Endothelial cell (in vitro differentiated cells): ENCODE data around the gene FOSB. TPM values are rescaled to one million over a fixed set of nuclear protein-coding genes. Genes with fewer than 3 reads are reported as not detected.

Experiments
- DNase-seq: peaks from one replicate; pipeline ENCODE4 v3.0.0; 2021; ENCODE audit warnings: low spot score
- H3K27ac Mint-ChIP-seq: one replicate; pipeline ENCODE4 v1.8.0; 2021; ENCODE audit warnings: mixed read lengths, inconsistent platforms; ENCODE audit not compliant: unreplicated experiment
- H3K27me3 Mint-ChIP-seq: one replicate; pipeline ENCODE4 v1.8.0; 2021; ENCODE audit warnings: mild to moderate bottlenecking, moderate library complexity, mixed read lengths, inconsistent platforms; ENCODE audit not compliant: unreplicated experiment
- H3K36me3 Mint-ChIP-seq: one replicate; pipeline ENCODE4 v1.8.0; 2021; ENCODE audit warnings: mild to moderate bottlenecking, low read depth, mixed read lengths, inconsistent platforms; ENCODE audit not compliant: unreplicated experiment
- H3K4me1 Mint-ChIP-seq: one replicate; pipeline ENCODE4 v1.8.0; 2021; ENCODE audit warnings: mild to moderate bottlenecking, mixed read lengths, inconsistent platforms; ENCODE audit not compliant: unreplicated experiment
- H3K4me3 Mint-ChIP-seq: one replicate; pipeline ENCODE4 v1.8.0; 2021; ENCODE audit warnings: mild to moderate bottlenecking, mixed read lengths, inconsistent platforms; ENCODE audit not compliant: unreplicated experiment
- H3K9me3 Mint-ChIP-seq: one replicate; pipeline ENCODE4 v1.8.0; 2021; ENCODE audit warnings: mixed read lengths, inconsistent platforms; ENCODE audit not compliant: unreplicated experiment
- total RNA-seq: library from RNA; stranded (reverse); fragmentation: NEBNext Ultra II Directional; extraction: Animal tissue kit (Norgen Biotek cat#: 25700); gene quantifications from one replicate; pipeline ENCODE4 v1.2.1, GENCODE V29; 2021; ENCODE audit not compliant: unreplicated experiment
- TF ChIP-seq, protein P1 (sequence below): fragments of 200-600 bp; sonication (generic); IDR thresholded peaks from one replicate; pipeline ENCODE4 v1.5.0; 2021; ENCODE audit warnings: antibody characterized with exemption; ENCODE audit not compliant: unreplicated experiment

The FOSB gene
- total RNA-seq, 1 donor from 2014 or later: 64.2 TPM

DNA sequence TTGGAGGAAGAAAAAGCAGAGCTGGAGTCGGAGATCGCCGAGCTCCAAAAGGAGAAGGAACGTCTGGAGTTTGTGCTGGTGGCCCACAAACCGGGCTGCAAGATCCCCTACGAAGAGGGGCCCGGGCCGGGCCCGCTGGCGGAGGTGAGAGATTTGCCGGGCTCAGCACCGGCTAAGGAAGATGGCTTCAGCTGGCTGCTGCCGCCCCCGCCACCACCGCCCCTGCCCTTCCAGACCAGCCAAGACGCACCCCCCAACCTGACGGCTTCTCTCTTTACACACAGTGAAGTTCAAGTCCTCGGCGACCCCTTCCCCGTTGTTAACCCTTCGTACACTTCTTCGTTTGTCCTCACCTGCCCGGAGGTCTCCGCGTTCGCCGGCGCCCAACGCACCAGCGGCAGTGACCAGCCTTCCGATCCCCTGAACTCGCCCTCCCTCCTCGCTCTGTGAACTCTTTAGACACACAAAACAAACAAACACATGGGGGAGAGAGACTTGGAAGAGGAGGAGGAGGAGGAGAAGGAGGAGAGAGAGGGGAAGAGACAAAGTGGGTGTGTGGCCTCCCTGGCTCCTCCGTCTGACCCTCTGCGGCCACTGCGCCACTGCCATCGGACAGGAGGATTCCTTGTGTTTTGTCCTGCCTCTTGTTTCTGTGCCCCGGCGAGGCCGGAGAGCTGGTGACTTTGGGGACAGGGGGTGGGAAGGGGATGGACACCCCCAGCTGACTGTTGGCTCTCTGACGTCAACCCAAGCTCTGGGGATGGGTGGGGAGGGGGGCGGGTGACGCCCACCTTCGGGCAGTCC is 5.0 kb downstream of the FOSB start:
- peaks cover 72% of the 10 kb centered on the region for H3K27me3 Mint-ChIP-seq
- TF ChIP-seq, protein P1, sequence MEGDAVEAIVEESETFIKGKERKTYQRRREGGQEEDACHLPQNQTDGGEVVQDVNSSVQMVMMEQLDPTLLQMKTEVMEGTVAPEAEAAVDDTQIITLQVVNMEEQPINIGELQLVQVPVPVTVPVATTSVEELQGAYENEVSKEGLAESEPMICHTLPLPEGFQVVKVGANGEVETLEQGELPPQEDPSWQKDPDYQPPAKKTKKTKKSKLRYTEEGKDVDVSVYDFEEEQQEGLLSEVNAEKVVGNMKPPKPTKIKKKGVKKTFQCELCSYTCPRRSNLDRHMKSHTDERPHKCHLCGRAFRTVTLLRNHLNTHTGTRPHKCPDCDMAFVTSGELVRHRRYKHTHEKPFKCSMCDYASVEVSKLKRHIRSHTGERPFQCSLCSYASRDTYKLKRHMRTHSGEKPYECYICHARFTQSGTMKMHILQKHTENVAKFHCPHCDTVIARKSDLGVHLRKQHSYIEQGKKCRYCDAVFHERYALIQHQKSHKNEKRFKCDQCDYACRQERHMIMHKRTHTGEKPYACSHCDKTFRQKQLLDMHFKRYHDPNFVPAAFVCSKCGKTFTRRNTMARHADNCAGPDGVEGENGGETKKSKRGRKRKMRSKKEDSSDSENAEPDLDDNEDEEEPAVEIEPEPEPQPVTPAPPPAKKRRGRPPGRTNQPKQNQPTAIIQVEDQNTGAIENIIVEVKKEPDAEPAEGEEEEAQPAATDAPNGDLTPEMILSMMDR: no peak
- H3K4me1 Mint-ChIP-seq: peaks cover 36% of the 10 kb centered on the region
- no peaks in the 10 kb centered on the region for H3K9me3 Mint-ChIP-seq
- peak overlapping the region; percentile 78 for H3K4me3 Mint-ChIP-seq
- peaks cover 25% of the 10 kb centered on the region for H3K36me3 Mint-ChIP-seq
- DNase-seq: no peak
- peak overlapping the region; percentile 91 for H3K27ac Mint-ChIP-seq

DNA sequence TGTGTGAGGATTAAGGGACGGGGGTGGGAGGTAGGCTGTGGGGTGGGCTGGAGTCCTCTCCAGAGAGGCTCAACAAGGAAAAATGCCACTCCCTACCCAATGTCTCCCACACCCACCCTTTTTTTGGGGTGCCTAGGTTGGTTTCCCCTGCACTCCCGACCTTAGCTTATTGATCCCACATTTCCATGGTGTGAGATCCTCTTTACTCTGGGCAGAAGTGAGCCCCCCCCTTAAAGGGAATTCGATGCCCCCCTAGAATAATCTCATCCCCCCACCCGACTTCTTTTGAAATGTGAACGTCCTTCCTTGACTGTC is 5.5 kb downstream of the FOSB start:
- Mint-ChIP-seq H3K27ac (peak overlapping the region; percentile 67), H3K4me1 (peaks cover 41% of the 10 kb centered on the region), H3K27me3 (peaks cover 66% of the 10 kb centered on the region), H3K36me3 (peaks cover 21% of the 10 kb centered on the region), H3K4me3 (peak overlapping the region; percentile 48), H3K9me3 (no peaks in the 10 kb centered on the region)
- no peak for DNase-seq
- TF ChIP-seq, protein P1: no peak

DNA sequence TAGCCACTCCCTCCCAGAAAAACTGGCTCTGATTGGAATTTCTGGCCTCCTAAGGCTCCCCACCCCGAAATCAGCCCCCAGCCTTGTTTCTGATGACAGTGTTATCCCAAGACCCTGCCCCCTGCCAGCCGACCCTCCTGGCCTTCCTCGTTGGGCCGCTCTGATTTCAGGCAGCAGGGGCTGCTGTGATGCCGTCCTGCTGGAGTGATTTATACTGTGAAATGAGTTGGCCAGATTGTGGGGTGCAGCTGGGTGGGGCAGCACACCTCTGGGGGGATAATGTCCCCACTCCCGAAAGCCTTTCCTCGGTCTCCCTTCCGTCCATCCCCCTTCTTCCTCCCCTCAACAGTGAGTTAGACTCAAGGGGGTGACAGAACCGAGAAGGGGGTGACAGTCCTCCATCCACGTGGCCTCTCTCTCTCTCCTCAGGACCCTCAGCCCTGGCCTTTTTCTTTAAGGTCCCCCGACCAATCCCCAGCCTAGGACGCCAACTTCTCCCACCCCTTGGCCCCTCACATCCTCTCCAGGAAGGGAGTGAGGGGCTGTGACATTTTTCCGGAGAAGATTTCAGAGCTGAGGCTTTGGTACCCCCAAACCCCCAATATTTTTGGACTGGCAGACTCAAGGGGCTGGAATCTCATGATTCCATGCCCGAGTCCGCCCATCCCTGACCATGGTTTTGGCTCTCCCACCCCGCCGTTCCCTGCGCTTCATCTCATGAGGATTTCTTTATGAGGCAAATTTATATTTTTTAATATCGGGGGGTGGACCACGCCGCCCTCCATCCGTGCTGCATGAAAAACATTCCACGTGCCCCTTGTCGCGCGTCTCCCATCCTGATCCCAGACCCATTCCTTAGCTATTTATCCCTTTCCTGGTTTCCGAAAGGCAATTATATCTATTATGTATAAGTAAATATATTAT is 6.1 kb downstream of the FOSB start:
- Mint-ChIP-seq H3K27ac (peak overlapping the region; percentile 67), H3K27me3 (peaks cover 62% of the 10 kb centered on the region), H3K36me3 (peaks cover 17% of the 10 kb centered on the region), H3K9me3 (no peaks in the 10 kb centered on the region), H3K4me3 (peak overlapping the region; percentile 48), H3K4me1 (peaks cover 41% of the 10 kb centered on the region)
- no peak for DNase-seq
- TF ChIP-seq, protein P1: no peak

DNA sequence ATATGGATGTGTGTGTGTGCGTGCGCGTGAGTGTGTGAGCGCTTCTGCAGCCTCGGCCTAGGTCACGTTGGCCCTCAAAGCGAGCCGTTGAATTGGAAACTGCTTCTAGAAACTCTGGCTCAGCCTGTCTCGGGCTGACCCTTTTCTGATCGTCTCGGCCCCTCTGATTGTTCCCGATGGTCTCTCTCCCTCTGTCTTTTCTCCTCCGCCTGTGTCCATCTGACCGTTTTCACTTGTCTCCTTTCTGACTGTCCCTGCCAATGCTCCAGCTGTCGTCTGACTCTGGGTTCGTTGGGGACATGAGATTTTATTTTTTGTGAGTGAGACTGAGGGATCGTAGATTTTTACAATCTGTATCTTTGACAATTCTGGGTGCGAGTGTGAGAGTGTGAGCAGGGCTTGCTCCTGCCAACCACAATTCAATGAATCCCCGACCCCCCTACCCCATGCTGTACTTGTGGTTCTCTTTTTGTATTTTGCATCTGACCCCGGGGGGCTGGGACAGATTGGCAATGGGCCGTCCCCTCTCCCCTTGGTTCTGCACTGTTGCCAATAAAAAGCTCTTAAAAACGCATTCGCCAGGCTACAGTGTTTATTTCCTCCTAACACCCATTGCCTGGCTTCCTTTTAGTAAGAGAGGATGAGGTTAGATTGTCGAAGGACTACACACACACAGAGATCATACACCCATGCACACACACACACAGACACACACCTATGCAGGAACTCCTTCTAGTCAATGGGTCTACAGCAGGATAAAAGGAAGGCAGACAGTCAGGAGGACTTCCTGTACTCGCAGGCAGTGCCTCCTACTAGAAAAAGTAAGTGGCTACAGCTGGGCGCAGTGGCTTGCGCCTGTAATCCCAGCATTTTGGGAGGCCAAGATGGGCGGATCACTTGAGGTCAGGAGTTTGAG is 7.1 kb downstream of the FOSB start:
- Mint-ChIP-seq H3K36me3 (peaks cover 17% of the 10 kb centered on the region), H3K27ac (peak overlapping the region; percentile 44), H3K9me3 (no peaks in the 10 kb centered on the region), H3K27me3 (peaks cover 56% of the 10 kb centered on the region), H3K4me3 (peak overlapping the region; percentile 48), H3K4me1 (peaks cover 38% of the 10 kb centered on the region)
- TF ChIP-seq, protein P1: no peak
- DNase-seq: no peak
